Activated CD4-positive, alpha-beta T cell treated with anti-CD3 and anti-CD28 coated beads for 4 hours (primary cell): ENCODE results near the gene IGSF21.

Source experiments
- DNase-seq, 2 donors: peaks; one replicate each; pipeline ENCODE4 v3.0.0-alpha.2; 2020

Gene IGSF21

GRCh38 chr1:18233176-18233864 is 125.7 kb downstream of the IGSF21 start:
- DNase-seq = no peak

- no peak for DNase-seq
These were observed 127.2 kb downstream of the IGSF21 start for GRCh38 chr1:18234790-18235242.

- DNase-seq = no peak
These were observed 129.8 kb downstream of the IGSF21 start for GRCh38 chr1:18237371-18237770.

- DNase-seq = no peak
These were observed 130.6 kb downstream of the IGSF21 start for GRCh38 chr1:18238190-18238589.

- DNase-seq = no peak
These were observed 132.1 kb downstream of the IGSF21 start for GRCh38 chr1:18239671-18240070.

GRCh38 chr1:18240906-18241305 is 133.3 kb downstream of the IGSF21 start:
- no peak for DNase-seq

- DNase-seq = no peak
These were observed 134.3 kb downstream of the IGSF21 start for GRCh38 chr1:18241891-18242290.

- DNase-seq = no peak
These were observed 136.0 kb downstream of the IGSF21 start for GRCh38 chr1:18243503-18244175.

GRCh38 chr1:18244762-18245161 is 137.2 kb downstream of the IGSF21 start:
- DNase-seq = no peak

GRCh38 chr1:18245647-18246046 is 138.0 kb downstream of the IGSF21 start:
- no peak for DNase-seq

- DNase-seq = no peak
These were observed 138.9 kb downstream of the IGSF21 start for GRCh38 chr1:18246543-18246942.

- no peak for DNase-seq
These were observed 139.6 kb downstream of the IGSF21 start for GRCh38 chr1:18247151-18247550.

GRCh38 chr1:18249631-18250030 is 142.0 kb downstream of the IGSF21 start:
- no peak for DNase-seq

- DNase-seq = no peak
These were observed 145.5 kb downstream of the IGSF21 start for GRCh38 chr1:18253093-18253492.

GRCh38 chr1:18256282-18257235 is 149.0 kb downstream of the IGSF21 start:
- DNase-seq = no peak

GRCh38 chr1:18257778-18258177 is 150.2 kb downstream of the IGSF21 start:
- DNase-seq = no peak

GRCh38 chr1:18261891-18262290 is 154.3 kb downstream of the IGSF21 start:
- no peak for DNase-seq

- no peak for DNase-seq
These were observed 155.1 kb downstream of the IGSF21 start for GRCh38 chr1:18262726-18263125.

- DNase-seq = no peak
These were observed 156.0 kb downstream of the IGSF21 start for GRCh38 chr1:18263547-18264120.

GRCh38 chr1:18264450-18265039 is 156.9 kb downstream of the IGSF21 start:
- DNase-seq = no peak

GRCh38 chr1:18265641-18266040 is 158.0 kb downstream of the IGSF21 start:
- no peak for DNase-seq

GRCh38 chr1:18266391-18266790 is 158.8 kb downstream of the IGSF21 start:
- no peak for DNase-seq

- no peak for DNase-seq
These were observed 163.7 kb downstream of the IGSF21 start for GRCh38 chr1:18271336-18271735.
